CD4-positive, alpha-beta memory T cell (primary cell): ENCODE data around the gene A2ML1. TPM values are rescaled to one million over a fixed set of nuclear protein-coding genes. Genes with fewer than 3 reads are reported as not detected.

ENCODE experiments used
- CTCF ChIA-PET: fragments of 350-600 bp; sonication (Branson Sonifier 250); formaldehyde crosslinking; loops from one replicate; lab custom pipeline; 2021; ENCODE audit warnings: inconsistent platforms; ENCODE audit not compliant: partially characterized antibody; lab: Charles Lee
- POLR2A ChIA-PET: fragments of 350-600 bp; sonication (Branson Sonifier 250); formaldehyde crosslinking; loops from one replicate; lab custom pipeline; 2021; ENCODE audit not compliant: partially characterized antibody; lab: Charles Lee
- DNase-seq, 5 donors: peaks; one replicate each; pipeline versions ENCODE4 v3.0.0 to v3.0.0-alpha.2; 2020 to 2022; ENCODE audit warnings: mixed read lengths in 1 of 5
- H3K27ac ChIP-seq: one replicate; pipeline ENCODE4 v1.7.0; 2013; ENCODE audit warnings: low read depth, low read length
- H3K27me3 ChIP-seq: 2 replicates; pipeline ENCODE4 v1.7.0; 2013; ENCODE audit warnings: mild to moderate bottlenecking, low read length, moderate library complexity; ENCODE audit not compliant: insufficient read depth
- H3K36me3 ChIP-seq: 2 replicates; pipeline ENCODE4 v1.7.0; 2013; ENCODE audit warnings: mild to moderate bottlenecking, low read length, moderate library complexity; ENCODE audit not compliant: insufficient read depth
- H3K4me1 ChIP-seq: 2 replicates; pipeline ENCODE4 v1.7.0; 2013; ENCODE audit warnings: mild to moderate bottlenecking, low read length, moderate library complexity; ENCODE audit not compliant: insufficient read depth
- H3K4me3 ChIP-seq, 2 donors: one replicate each; pipeline ENCODE4 v1.7.0; 2013; ENCODE audit warnings: low read length in 2 of 2, mild to moderate bottlenecking in 1 of 2
- H3K9me3 ChIP-seq, 2 donors: one replicate each; pipeline ENCODE4 v1.7.0; 2013; ENCODE audit warnings: low read length in 2 of 2, control low read depth in 1 of 2; ENCODE audit not compliant: control insufficient read depth in 1 of 2
- H3K27ac Mint-ChIP-seq, 7 donors: one replicate each; pipeline ENCODE4 v1.8.0; 2020 to 2021; ENCODE audit warnings: mixed read lengths in 7 of 7, mild to moderate bottlenecking in 6 of 7, inconsistent platforms in 3 of 7, moderate library complexity in 3 of 7
- H3K27me3 Mint-ChIP-seq, 2 donors: one replicate each; pipeline ENCODE4 v1.8.0; 2020 to 2021; ENCODE audit warnings: mixed read lengths in 2 of 2
- H3K36me3 Mint-ChIP-seq, 2 donors: one replicate each; pipeline ENCODE4 v1.8.0; 2020 to 2021; ENCODE audit warnings: mixed read lengths in 2 of 2, inconsistent platforms in 1 of 2, mild to moderate bottlenecking in 1 of 2
- H3K4me1 Mint-ChIP-seq, 4 donors: one replicate each; pipeline ENCODE4 v1.8.0; 2020 to 2021; ENCODE audit warnings: mixed read lengths in 4 of 4, mild to moderate bottlenecking in 1 of 4
- H3K4me3 Mint-ChIP-seq, 8 donors: one replicate each; pipeline ENCODE4 v1.8.0; 2020 to 2021; ENCODE audit warnings: mixed read lengths in 8 of 8, mild to moderate bottlenecking in 7 of 8, moderate library complexity in 6 of 8, inconsistent platforms in 3 of 8
- H3K9me3 Mint-ChIP-seq, 8 donors: one replicate each; pipeline ENCODE4 v1.8.0; 2020 to 2021; ENCODE audit warnings: mixed read lengths in 8 of 8, mild to moderate bottlenecking in 5 of 8, inconsistent platforms in 3 of 8, moderate library complexity in 1 of 8
- intact Hi-C: fragments of 100-400 bp; cut with micrococcal nuclease; formaldehyde crosslinking; loops from one replicate; pipeline ENCODE4 v1.15.1; 2023
- polyA plus RNA-seq, 2 donors: library from polyadenylated mRNA; unstranded; fragments of 300-500 nt; fragmentation: Illumina TruSeq; gene quantifications; one replicate each; pipeline ENCODE4 v1.2.3, GENCODE V29; 2021
- total RNA-seq, 2 experiments: library from RNA; stranded (reverse); gene quantifications; one replicate each; pipeline ENCODE4 v1.2.3, GENCODE V29; 2021

Gene A2ML1
- total and polyA plus RNA-seq, 4 experiments from 2014 or later, result not detected

DNA sequence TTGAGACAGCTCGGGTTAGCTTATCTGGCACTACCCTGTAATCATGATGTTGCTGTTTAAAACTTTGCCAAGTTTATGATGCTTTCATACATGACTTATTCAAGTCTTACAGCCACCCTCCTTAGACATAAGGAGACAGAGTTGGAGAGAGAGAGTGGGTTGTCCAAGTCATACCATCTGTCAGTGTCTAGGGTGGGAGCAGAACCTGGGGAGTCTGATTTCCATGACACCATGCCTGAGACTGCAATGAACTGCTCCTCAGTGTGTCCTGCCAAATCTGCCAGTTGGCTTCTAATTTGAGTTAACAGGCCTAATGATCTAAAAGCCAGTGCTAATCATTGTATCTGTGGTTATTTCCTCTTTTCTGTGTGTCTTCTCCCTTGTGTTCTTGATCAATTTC lies 48.2 kb downstream of the A2ML1 start:
- Histone ChIP-seq H3K4me1 (no peaks in the 10 kb centered on the region), H3K27me3 (no peaks in the 10 kb centered on the region), H3K4me3 (no peak overlapping the region), H3K27ac (no peak overlapping the region), H3K36me3 (no peaks in the 10 kb centered on the region), H3K9me3 (no peaks in the 10 kb centered on the region)
- Mint-ChIP-seq H3K9me3 (no peaks in the 10 kb centered on the region), H3K27me3 (no peaks in the 10 kb centered on the region), H3K4me1 (no peaks in the 10 kb centered on the region), H3K27ac (no peak overlapping the region), H3K36me3 (no peaks in the 10 kb centered on the region), H3K4me3 (no peak overlapping the region)
- CTCF ChIA-PET, result interaction anchor here (2.2 kb wide), 1 partner anchor 10 kb away, joined by 9 read pairs; no protein-coding TSS in a partner anchor
- no peak for DNase-seq
- POLR2A ChIA-PET, result no interaction called here
- intact Hi-C loops, result no loop called here

GRCh38 chr12:8871068-8871467 lies 48.6 kb downstream of the A2ML1 start:
- Mint-ChIP-seq H3K36me3 (no peaks in the 10 kb centered on the region), H3K4me1 (no peaks in the 10 kb centered on the region), H3K4me3 (no peak overlapping the region), H3K27ac (no peak overlapping the region), H3K27me3 (no peaks in the 10 kb centered on the region), H3K9me3 (no peaks in the 10 kb centered on the region)
- Histone ChIP-seq H3K36me3 (no peaks in the 10 kb centered on the region), H3K4me1 (no peaks in the 10 kb centered on the region), H3K9me3 (no peaks in the 10 kb centered on the region), H3K27ac (no peak overlapping the region), H3K4me3 (no peak overlapping the region), H3K27me3 (no peaks in the 10 kb centered on the region)
- DNase-seq, result no peak
- ChIA-PET CTCF (no interaction called here), POLR2A (no interaction called here)
- intact Hi-C loops, result no loop called here

- no peaks in the 10 kb centered on the region for H3K9me3 ChIP-seq
- no peak for DNase-seq
- Mint-ChIP-seq H3K4me3 (no peak overlapping the region), H3K27me3 (peaks cover 0 to 3% of the 10 kb centered on the region in 2 donors), H3K4me1 (peaks cover 0 to 6% (median 2%) of the 10 kb centered on the region in 4 donors), H3K9me3 (no peaks in the 10 kb centered on the region), H3K27ac (no peak overlapping the region), H3K36me3 (no peaks in the 10 kb centered on the region)
- H3K27ac ChIP-seq, result no peak overlapping the region
- ChIA-PET CTCF (no interaction called here), POLR2A (no interaction called here)
- no peaks in the 10 kb centered on the region for H3K4me1 ChIP-seq
- intact Hi-C loops, result no loop called here
- H3K36me3 ChIP-seq, result no peaks in the 10 kb centered on the region
- no peak overlapping the region for H3K4me3 ChIP-seq
- H3K27me3 ChIP-seq, result no peaks in the 10 kb centered on the region
Measured at GRCh38 chr12:8876887-8877286, 54.5 kb downstream of the A2ML1 start.

DNA sequence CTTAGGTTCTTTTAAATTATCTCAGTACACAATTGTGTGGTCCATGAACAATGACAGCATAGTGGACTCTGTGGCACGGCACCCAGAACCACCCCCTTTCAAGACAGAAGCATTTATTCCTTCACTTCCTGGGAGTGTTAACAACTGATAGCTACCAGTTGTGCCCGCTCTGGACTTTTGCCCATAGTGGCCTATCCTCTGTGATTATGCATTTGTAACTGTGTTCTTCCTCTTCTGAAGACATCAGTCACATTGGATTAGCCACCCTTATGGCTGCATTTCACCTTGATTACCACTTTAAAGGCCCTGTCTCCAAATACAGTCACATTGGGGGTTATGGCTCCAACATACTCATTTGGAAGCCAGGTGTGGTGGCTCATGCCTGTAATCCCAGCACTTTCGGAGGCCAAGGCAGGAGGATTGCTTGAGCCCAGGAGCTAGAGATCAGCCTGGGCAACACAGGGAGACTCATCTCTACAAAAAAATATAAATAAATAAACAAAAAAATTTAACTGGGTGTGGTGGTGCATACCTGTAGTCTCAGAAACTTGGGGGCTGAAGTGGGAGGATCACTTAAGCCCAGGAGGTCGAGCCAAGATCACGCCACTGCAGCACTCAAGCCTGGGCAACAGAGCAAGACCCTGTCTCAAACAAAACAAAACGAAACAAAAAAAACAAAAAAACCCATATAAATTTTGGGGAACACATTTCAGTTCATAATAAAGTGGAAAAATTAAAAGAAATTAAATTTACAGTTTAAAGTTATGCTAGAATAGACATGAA lies 64.3 kb downstream of the A2ML1 start:
- CTCF ChIA-PET, result interaction anchor here (1.0 to 3.2 kb wide), 7 partner anchors 26 to 348 kb away, joined by 3 to 14 read pairs (median 3); no protein-coding TSS in a partner anchor
- peaks cover 0 to 2% of the 10 kb centered on the region in 2 donors for H3K27me3 Mint-ChIP-seq
- POLR2A ChIA-PET, result no interaction called here

DNA sequence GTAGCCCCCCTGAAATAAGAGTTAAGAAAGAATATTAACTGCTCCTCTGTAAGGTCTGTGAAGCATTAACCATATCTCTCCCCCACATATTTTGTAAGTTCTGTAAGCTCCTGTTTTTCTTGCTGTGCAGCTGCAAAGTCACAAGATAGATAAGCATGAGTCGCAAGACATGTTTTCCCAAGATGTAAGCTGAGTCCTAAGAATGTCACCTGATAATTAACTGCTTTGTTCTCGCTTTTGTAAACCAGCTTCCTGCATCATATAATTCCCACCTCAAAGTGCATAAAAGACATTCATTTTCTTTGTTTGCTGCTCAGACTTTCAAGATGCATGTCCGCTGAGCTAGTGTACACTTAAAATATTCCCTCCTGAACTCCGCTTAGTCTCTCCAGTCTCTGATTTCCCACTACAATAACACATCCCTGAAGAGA lies 64.9 kb downstream of the A2ML1 start:
- H3K27ac ChIP-seq, result no peak overlapping the region

More for the DNA sequence above, 64.3 kb downstream of the A2ML1 start:
- no peak overlapping the region for H3K27ac ChIP-seq
- no peak overlapping the region for H3K4me3 ChIP-seq
- H3K27me3 ChIP-seq, result no peaks in the 10 kb centered on the region
- DNase-seq, result no peak
- no peaks in the 10 kb centered on the region for H3K9me3 ChIP-seq
- Mint-ChIP-seq H3K4me1 (peaks cover 0 to 6% (median 5%) of the 10 kb centered on the region in 4 donors), H3K9me3 (peaks cover 0 to 2% (median 0%) of the 10 kb centered on the region in 8 donors), H3K27ac (no peak overlapping the region), H3K36me3 (no peaks in the 10 kb centered on the region), H3K4me3 (no peak overlapping the region)
- H3K36me3 ChIP-seq, result no peaks in the 10 kb centered on the region
- intact Hi-C loops, result no loop called here
- no peaks in the 10 kb centered on the region for H3K4me1 ChIP-seq

GRCh38 chr12:8890313-8891085 lies 68.1 kb downstream of the A2ML1 start:
- peak overlapping the region in 6 of 7 donors; percentile 81 to 93 (median 84) for H3K27ac Mint-ChIP-seq
- no peaks in the 10 kb centered on the region for H3K9me3 Mint-ChIP-seq
- H3K36me3 ChIP-seq, result no peaks in the 10 kb centered on the region
- POLR2A ChIA-PET, result interaction anchor here (1.0 to 2.4 kb wide), 5 partner anchors 10 to 233 kb away, joined by 3 to 6 read pairs (median 3); no protein-coding TSS in a partner anchor
- peak; percentile 52 to 68 (median 62) for DNase-seq
- H3K27me3 ChIP-seq, result no peaks in the 10 kb centered on the region
- H3K4me3 Mint-ChIP-seq, result peak overlapping the region; percentile 88 to 96 (median 94)
- CTCF ChIA-PET, result interaction anchor here (0.7 to 4.4 kb wide), 51 partner anchors 8 to 391 kb away, joined by 3 to 72 read pairs (median 5); partner anchors contain the start of genes CLEC4E, M6PR and PHC1
- no peaks in the 10 kb centered on the region for H3K9me3 ChIP-seq
- intact Hi-C loops, result loop anchor here (1.0 to 2.0 kb wide), 5 partner anchors 148 to 346 kb away; no protein-coding TSS in a partner anchor
- H3K36me3 Mint-ChIP-seq, result no peaks in the 10 kb centered on the region
- peak overlapping the region; percentile 29 for H3K27ac ChIP-seq
- H3K4me1 ChIP-seq, result no peaks in the 10 kb centered on the region
- peak overlapping the region; percentile 44 to 49 for H3K4me3 ChIP-seq
- no peaks in the 10 kb centered on the region for H3K27me3 Mint-ChIP-seq
- peaks cover 0 to 6% (median 5%) of the 10 kb centered on the region in 4 donors for H3K4me1 Mint-ChIP-seq

More for the DNA sequence above, 64.9 kb downstream of the A2ML1 start:
- no peaks in the 10 kb centered on the region for H3K36me3 Mint-ChIP-seq
- no peak overlapping the region for H3K27ac Mint-ChIP-seq
- Histone ChIP-seq H3K4me3 (no peak overlapping the region), H3K36me3 (no peaks in the 10 kb centered on the region), H3K4me1 (no peaks in the 10 kb centered on the region), H3K27me3 (no peaks in the 10 kb centered on the region), H3K9me3 (no peaks in the 10 kb centered on the region)
- H3K27me3 Mint-ChIP-seq, result peaks cover 0 to 2% of the 10 kb centered on the region in 2 donors
- peaks cover 0 to 2% (median 0%) of the 10 kb centered on the region in 8 donors for H3K9me3 Mint-ChIP-seq
- intact Hi-C loops, result no loop called here
- H3K4me3 Mint-ChIP-seq, result no peak overlapping the region
- CTCF ChIA-PET, result interaction anchor here (1.0 to 3.2 kb wide), 3 partner anchors 206 to 349 kb away, joined by 3 to 14 read pairs (median 3); no protein-coding TSS in a partner anchor
- peaks cover 0 to 6% (median 5%) of the 10 kb centered on the region in 4 donors for H3K4me1 Mint-ChIP-seq
- POLR2A ChIA-PET, result no interaction called here
- DNase-seq, result no peak
